NCI-H187 treated with DMSO at 0.1 percent for 48 hours (cell line): ENCODE data around the gene ADD1.
"Not testable (repeated sequence)": the region's sequence is repeated elsewhere in the genome, so short reads cannot be mapped to it uniquely, and the experiment has no call there.

Source experiments
- DNase-seq: peaks from one replicate; lab custom pipeline; 2025; lab: John Stamatoyannopoulos, UW

Gene ADD1

DNA sequence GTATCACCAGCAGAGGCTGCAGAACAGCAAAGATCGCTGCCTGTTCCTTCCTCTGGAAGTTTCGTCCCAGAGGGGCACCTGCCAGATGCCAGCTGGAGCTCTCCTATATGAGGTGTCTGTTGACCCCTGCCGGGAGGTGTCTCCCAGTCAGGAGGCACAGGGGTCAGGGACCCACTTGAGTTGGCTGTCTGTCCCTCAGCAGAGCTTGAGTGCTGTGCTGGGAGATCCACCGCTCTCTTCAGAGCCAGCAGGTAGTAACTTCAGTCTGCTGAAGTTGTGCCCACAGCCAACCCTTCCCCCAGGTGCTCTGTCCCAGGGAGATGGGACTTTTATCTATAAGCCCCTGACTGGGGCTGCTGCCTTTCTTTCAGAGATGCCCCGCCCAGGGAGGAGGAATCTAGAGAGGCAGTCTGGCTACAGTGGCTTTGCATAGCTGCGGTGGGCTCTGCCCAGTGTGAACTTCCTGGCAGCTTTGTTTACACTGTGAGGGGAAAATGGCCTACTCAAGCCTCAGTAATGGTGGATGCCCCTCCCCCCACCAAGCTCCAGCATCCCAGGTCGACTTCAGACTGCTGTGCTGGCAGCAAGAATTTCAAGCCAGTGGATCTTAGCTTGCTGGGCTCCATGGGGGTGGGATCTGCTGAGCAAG, 78.9 kb downstream of the ADD1 start:
- DNase-seq, result not testable (repeated sequence)

- no peak for DNase-seq
These were observed 79.5 kb downstream of the ADD1 start for GRCh38 chr4:2923141-2923551.

- DNase-seq, result no peak
These were observed 80.1 kb downstream of the ADD1 start for GRCh38 chr4:2923668-2924173.

GRCh38 chr4:2924286-2924685, 80.6 kb downstream of the ADD1 start:
- DNase-seq, result no peak

DNA sequence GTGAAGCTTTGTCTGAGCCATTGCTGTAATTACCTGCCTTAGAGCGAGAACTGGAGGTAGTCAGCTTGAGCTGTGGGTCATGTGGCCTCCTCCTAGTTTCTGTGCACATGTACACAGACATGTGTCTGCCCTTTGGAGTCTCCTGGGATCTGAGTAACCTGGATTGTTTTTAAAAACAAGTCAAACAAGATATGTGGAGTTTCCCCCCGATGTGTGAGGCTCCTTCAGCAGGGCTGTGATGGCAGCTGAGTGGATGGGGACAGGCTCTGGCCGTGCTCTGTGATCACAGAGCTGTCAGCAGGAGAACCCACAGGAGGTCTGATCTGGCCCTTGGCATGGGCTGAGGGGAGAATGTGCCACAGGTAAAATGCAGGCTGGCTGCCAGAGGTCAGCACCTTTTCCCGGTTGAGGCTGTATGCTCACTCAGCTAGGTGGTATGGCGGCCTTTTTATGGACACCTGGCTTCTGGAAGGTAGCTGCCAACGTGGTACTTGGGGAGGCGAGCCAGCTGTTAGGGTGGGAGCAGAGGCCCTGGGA, 81.2 kb downstream of the ADD1 start:
- DNase-seq, result no peak

GRCh38 chr4:2925496-2925895, 81.9 kb downstream of the ADD1 start:
- no peak for DNase-seq

GRCh38 chr4:2925931-2926860, 82.6 kb downstream of the ADD1 start:
- DNase-seq, result no peak

- no peak for DNase-seq
These were observed 83.5 kb downstream of the ADD1 start for GRCh38 chr4:2927016-2927695.

- no peak for DNase-seq
These were observed 84.0 kb downstream of the ADD1 start for GRCh38 chr4:2927696-2928075.

DNA sequence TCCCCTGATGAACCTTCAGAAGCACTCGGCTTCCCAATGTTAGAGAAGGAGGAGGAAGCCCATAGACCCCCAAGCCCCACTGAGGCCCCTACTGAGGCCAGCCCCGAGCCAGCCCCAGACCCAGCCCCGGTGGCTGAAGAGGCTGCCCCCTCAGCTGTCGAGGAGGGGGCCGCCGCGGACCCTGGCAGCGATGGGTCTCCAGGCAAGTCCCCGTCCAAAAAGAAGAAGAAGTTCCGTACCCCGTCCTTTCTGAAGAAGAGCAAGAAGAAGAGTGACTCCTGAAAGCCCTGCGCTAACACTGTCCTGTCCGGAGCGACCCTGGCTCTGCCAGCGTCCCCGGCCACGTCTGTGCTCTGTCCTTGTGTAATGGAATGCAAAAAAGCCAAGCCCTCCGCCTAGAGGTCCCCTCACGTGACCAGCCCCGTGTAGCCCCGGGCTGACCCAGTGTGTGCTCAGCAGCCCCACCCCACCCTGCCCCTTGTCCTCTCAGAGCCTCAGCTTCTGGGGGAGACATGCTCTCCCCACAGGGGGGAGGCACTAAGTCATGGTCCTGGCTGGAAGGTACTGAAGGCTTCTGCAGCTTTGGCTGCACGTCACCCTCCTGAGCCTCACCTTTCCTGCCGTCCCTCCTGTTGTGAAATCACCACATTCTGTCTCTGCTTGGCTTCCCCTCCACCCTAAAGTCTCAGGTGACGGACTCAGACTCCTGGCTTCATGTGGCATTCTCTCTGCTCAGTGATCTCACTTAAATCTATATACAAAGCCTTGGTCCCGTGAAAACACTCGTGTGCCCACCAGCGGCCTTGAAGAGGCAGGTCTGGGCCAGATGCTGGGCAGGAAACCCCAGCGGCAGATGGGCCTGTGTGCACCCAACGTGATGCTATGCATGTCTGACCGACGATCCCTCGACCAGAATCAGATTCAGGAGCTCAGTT, 84.9 kb downstream of the ADD1 start:
- no peak for DNase-seq

GRCh38 chr4:2929469-2929868, 85.8 kb downstream of the ADD1 start:
- no peak for DNase-seq

- DNase-seq, result no peak
These were observed 86.6 kb downstream of the ADD1 start for GRCh38 chr4:2930135-2930757.

GRCh38 chr4:2930758-2931511, 87.3 kb downstream of the ADD1 start:
- DNase-seq, result no peak

- no peak for DNase-seq
These were observed 88.1 kb downstream of the ADD1 start for GRCh38 chr4:2931512-2932301.

GRCh38 chr4:2932321-2932950, 88.8 kb downstream of the ADD1 start:
- no peak for DNase-seq

DNA sequence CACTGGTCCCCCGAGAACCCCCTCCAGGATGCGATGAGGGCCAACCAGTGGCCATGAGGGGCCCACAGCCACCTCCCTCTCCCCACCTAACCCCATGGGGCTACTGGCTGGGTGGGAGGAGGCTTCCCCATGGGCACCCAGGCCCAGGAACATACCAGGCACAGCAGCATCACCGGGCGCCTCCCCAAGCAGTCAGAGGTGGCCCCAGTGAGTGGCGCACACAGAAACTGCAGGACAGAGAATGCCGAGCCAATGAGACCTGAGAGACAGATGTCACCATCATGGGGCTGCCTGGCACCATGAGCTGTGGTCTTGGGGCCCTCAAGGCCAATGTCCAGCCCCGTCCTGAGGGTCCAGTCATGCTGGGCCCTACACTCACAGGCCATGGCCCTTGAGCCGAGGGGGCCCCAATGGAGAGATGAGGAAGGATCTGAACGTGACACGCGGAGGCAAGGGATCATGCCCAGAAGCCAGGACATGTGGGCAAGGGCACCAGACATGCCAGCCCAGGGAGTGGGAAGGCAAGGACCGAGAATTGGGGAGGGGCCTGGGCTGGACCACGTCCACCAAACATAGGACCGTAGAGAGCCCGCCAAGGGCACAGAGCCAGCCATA, 89.4 kb downstream of the ADD1 start:
- no peak for DNase-seq

- DNase-seq, result no peak
These were observed 90.0 kb downstream of the ADD1 start for GRCh38 chr4:2933566-2934076.
